Tibial artery (tissue), 4 donors: ENCODE data around the gene MYH14.

Experiments
- DNase-seq, 2 donors: peaks; one replicate each; pipeline ENCODE4 v3.0.0-alpha.2; 2019
- H3K27ac ChIP-seq, 2 donors: fragments of 200-600 bp; sonication (generic) in 1 of 2; 1 replicate in 1 of 2; 2 replicates in 1 of 2; pipeline ENCODE4 v1.5.1; 2018 to 2019; ENCODE audit warnings: mild to moderate bottlenecking in 1 of 2
- H3K27me3 ChIP-seq, 2 donors: fragments of 200-600 bp; sonication (generic) in 1 of 2; one replicate each; pipeline versions ENCODE4 v1.5.1 to v1.6.0; 2016 to 2019
- H3K36me3 ChIP-seq, 3 donors: fragments of 200-600 bp; sonication (generic) in 2 of 3; one replicate each; pipeline ENCODE4 v1.5.1; 2016 to 2019; ENCODE audit warnings: mild to moderate bottlenecking in 2 of 3
- H3K4me1 ChIP-seq, 4 donors: fragments of 200-600 bp; sonication (generic) in 2 of 4; 1 replicate in 3 of 4; 2 replicates in 1 of 4; pipeline ENCODE4 v1.5.1; 2016 to 2019
- H3K4me3 ChIP-seq, 2 donors: fragments of 200-600 bp; sonication (generic) in 1 of 2; 1 replicate in 1 of 2; 2 replicates in 1 of 2; pipeline ENCODE4 v1.5.1; 2018 to 2019; ENCODE audit warnings: mild to moderate bottlenecking in 2 of 2
- H3K9me3 ChIP-seq, 3 donors: fragments of 200-600 bp; sonication (generic) in 1 of 3; one replicate each; pipeline ENCODE4 v1.5.1; 2016 to 2019
- intact Hi-C: fragments of 100-400 bp; cut with DNase I; formaldehyde crosslinking; loops from one replicate; pipeline ENCODE4 v1.15.0; 2023; ENCODE audit warnings: low total_unique reads
- TF ChIP-seq, protein P1 (sequence below), 2 experiments: fragments of 200-600 bp in 1 of 2; fragments of 450-650 bp in 1 of 2; IDR thresholded peaks; one replicate each; pipeline ENCODE4 v1.5.1; 2017 to 2019; ENCODE audit warnings: antibody characterized with exemption in 2 of 2, mild to moderate bottlenecking in 1 of 2, moderate library complexity in 1 of 2

Gene MYH14

DNA sequence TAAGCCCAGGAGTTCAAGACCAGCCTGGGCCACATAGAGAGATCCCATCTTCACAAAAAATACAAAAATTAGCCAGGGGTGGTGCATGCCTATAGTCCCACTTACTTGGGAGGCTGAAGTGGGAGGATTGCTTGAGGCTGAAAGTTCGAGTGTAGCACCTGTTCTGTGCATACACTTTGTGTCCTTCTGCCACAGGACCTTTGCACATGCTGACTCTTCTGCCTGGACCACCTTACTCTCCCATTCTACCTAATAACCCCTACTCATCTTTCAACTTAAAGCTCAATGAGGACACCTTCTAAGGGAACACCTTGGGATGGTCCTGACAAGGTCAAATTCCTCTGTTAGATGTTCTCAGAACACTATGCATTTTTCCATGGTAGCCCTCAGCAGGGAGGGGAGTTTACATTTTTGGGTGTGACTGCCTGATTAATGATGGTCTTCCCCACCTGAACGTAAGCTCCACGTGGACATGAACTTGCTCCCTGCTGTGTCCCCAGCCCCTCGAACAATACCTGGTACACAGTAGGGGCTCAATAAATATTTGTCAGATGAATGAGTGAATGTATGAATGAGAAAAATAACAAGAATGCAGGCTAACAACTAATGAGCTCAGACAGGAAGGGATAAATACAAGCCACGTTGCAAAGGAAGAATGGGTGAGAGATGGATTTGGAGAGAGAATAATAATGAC lies 29.2 kb upstream of the MYH14 start:
- TF ChIP-seq, protein P1, sequence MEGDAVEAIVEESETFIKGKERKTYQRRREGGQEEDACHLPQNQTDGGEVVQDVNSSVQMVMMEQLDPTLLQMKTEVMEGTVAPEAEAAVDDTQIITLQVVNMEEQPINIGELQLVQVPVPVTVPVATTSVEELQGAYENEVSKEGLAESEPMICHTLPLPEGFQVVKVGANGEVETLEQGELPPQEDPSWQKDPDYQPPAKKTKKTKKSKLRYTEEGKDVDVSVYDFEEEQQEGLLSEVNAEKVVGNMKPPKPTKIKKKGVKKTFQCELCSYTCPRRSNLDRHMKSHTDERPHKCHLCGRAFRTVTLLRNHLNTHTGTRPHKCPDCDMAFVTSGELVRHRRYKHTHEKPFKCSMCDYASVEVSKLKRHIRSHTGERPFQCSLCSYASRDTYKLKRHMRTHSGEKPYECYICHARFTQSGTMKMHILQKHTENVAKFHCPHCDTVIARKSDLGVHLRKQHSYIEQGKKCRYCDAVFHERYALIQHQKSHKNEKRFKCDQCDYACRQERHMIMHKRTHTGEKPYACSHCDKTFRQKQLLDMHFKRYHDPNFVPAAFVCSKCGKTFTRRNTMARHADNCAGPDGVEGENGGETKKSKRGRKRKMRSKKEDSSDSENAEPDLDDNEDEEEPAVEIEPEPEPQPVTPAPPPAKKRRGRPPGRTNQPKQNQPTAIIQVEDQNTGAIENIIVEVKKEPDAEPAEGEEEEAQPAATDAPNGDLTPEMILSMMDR (IDR thresholded peaks at IDR 0.05), result no peak
- DNase-seq, result no peak
- H3K27ac ChIP-seq, result no peak overlapping the region
- H3K4me3 ChIP-seq, result no peak overlapping the region
- H3K27me3 ChIP-seq, result peaks cover 0 to 5% of the 10 kb centered on the region in 2 donors
- no peaks in the 10 kb centered on the region for H3K9me3 ChIP-seq
- no peaks in the 10 kb centered on the region for H3K4me1 ChIP-seq
- intact Hi-C loops, result no loop called here
- H3K36me3 ChIP-seq, result no peaks in the 10 kb centered on the region

DNA sequence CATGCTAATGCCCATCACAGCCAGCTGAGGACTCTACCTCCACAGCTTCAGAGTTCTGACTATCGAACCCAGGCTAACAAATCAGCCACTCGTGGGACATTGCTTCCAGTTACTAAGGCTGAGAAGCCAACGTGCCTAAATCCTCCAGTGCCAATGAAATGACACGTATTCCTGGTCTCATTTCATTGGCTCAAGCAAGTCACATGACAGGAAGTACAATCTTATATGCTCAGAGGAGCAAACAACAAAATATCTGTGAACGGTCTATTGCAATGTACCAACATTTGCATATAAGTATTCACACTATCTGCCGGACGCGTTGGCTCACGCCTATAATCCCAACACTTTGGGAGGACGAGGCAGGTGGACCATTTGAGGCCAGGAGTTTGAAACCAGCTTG lies 27.5 kb upstream of the MYH14 start:
- Histone ChIP-seq H3K4me1 (no peaks in the 10 kb centered on the region), H3K27ac (no peak overlapping the region), H3K27me3 (no peaks in the 10 kb centered on the region), H3K9me3 (no peaks in the 10 kb centered on the region), H3K36me3 (no peaks in the 10 kb centered on the region), H3K4me3 (no peak overlapping the region)
- no peak for DNase-seq
- TF ChIP-seq, protein P1 (IDR thresholded peaks at IDR 0.05), result no peak
- intact Hi-C loops, result no loop called here

DNA sequence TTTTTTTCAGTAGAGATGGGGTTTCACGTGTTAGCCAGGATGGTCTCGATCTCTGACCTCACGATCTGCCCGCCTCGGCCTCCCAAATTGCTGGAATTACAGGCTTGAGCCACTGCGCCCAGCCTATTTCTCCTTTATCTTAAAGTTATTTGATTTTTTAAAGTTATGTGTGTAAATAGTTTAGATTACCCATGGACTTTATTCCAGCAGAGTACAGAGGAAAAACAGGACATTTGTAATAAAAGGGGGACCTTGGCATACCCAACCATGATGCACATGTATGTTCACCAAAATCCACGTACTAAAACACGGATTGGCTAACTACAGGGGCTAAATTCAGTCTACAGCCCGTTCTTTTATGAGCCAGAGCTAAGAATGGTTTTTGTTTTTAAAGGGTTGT lies 26.6 kb upstream of the MYH14 start:
- intact Hi-C loops, result no loop called here
- no peak overlapping the region for H3K27ac ChIP-seq
- no peaks in the 10 kb centered on the region for H3K4me1 ChIP-seq
- no peak for DNase-seq
- TF ChIP-seq, protein P1 (IDR thresholded peaks at IDR 0.05), result no peak
- peaks cover 0 to 5% of the 10 kb centered on the region in 2 donors for H3K27me3 ChIP-seq
- H3K4me3 ChIP-seq, result no peak overlapping the region
- H3K36me3 ChIP-seq, result no peaks in the 10 kb centered on the region
- no peaks in the 10 kb centered on the region for H3K9me3 ChIP-seq

DNA sequence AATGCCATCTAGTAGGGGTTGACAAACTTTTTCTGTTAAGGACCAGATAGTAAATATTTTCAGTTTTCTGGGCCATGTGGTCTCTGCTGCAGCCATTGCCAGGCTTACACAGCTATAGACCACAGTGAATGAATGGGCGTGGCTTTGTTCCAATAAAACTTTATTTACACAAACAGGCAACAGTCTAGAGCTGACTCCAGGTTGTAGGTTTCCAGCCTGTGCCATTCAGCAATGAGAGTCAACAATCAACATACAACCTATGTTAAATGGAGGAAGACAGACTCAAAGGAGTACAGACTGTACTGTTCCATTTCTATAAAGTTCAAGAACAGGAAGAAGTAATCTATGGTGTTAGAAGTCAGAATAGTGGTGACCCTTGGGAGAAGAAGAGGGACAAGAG lies 25.1 kb upstream of the MYH14 start:
- Histone ChIP-seq H3K27ac (no peak overlapping the region), H3K36me3 (no peaks in the 10 kb centered on the region), H3K4me3 (no peak overlapping the region), H3K4me1 (no peaks in the 10 kb centered on the region), H3K9me3 (no peaks in the 10 kb centered on the region), H3K27me3 (peaks cover 0 to 5% of the 10 kb centered on the region in 2 donors)
- DNase-seq, result no peak
- TF ChIP-seq, protein P1 (IDR thresholded peaks at IDR 0.05), result no peak
- intact Hi-C loops, result no loop called here

DNA sequence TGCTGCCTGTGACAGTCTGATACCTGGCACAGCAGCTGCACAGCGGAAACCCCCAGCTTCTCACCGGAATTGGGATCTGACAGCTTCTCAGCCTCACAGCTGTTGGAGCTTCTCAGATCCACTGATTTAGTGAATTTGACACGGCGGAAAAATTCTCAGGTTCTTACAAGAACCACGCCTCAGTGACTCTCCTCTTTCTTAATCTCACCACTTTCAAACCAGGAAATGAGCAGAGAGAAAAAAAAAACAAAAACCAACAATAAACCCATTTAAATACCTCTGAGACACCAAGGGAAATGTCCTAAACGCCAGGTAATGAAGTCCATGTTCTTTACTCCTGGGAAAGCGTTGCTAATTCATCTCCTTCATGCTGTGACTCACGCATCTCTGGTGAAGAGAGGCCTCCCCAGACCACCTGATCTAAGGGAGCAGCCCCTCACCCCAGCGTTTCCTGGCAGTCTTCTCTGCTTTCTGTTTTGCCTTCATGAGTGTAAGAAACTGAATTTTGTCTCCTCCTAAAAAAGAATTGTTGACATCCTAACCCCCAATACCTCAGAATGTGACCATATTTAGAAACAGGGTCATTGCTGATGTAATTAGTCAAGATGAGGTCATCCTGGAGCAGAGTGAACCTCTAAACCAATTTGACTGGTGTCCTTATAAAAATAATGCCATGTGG lies 24.4 kb upstream of the MYH14 start:
- Histone ChIP-seq H3K4me1 (no peaks in the 10 kb centered on the region), H3K36me3 (no peaks in the 10 kb centered on the region), H3K4me3 (no peak overlapping the region), H3K27ac (no peak overlapping the region), H3K27me3 (peaks cover 0 to 5% of the 10 kb centered on the region in 2 donors), H3K9me3 (no peaks in the 10 kb centered on the region)
- DNase-seq, result no peak
- TF ChIP-seq, protein P1 (IDR thresholded peaks at IDR 0.05), result no peak
- intact Hi-C loops, result no loop called here
